KMS-11 (cell line): ENCODE data around the gene EFCAB6.

Source experiments
- H2AFZ ChIP-seq: fragments of 200-600 bp; sonication (generic); 2 replicates; pipeline ENCODE4 v1.6.1; 2016; ENCODE audit warnings: antibody characterized with exemption, mixed run types, low read depth
- H3K27ac ChIP-seq: fragments of 200-600 bp; sonication (generic); 2 replicates; pipeline ENCODE4 v1.6.1; 2016; ENCODE audit warnings: mild to moderate bottlenecking, mixed run types
- H3K27me3 ChIP-seq: fragments of 200-600 bp; sonication (generic); 2 replicates; pipeline ENCODE4 v1.6.1; 2017; ENCODE audit warnings: mild to moderate bottlenecking, low read depth, mixed run types, moderate library complexity; ENCODE audit not compliant: insufficient read depth
- H3K36me3 ChIP-seq: fragments of 200-600 bp; sonication (generic); 2 replicates; pipeline ENCODE4 v1.6.1; 2017; ENCODE audit warnings: mild to moderate bottlenecking, mixed run types; ENCODE audit not compliant: insufficient read depth
- H3K4me1 ChIP-seq: fragments of 200-600 bp; sonication (generic); 2 replicates; pipeline ENCODE4 v1.6.1; 2016; ENCODE audit warnings: mild to moderate bottlenecking, low read depth, mixed run types; ENCODE audit not compliant: poor library complexity, severe bottlenecking
- H3K4me2 ChIP-seq: fragments of 200-600 bp; sonication (generic); 2 replicates; pipeline ENCODE4 v1.7.0; 2016; ENCODE audit warnings: mild to moderate bottlenecking, mixed run types
- H3K4me3 ChIP-seq: fragments of 200-600 bp; sonication (generic); IDR thresholded peaks from 2 replicates; pipeline ENCODE4 v1.6.1; 2017; ENCODE audit warnings: low read depth, low read length, mixed read lengths; ENCODE audit not compliant: insufficient read depth
- H3K79me2 ChIP-seq: fragments of 200-600 bp; sonication (generic); 2 replicates; pipeline ENCODE4 v1.6.1; 2016; ENCODE audit warnings: low read depth, mixed run types; ENCODE audit not compliant: insufficient read depth
- H3K9ac ChIP-seq: fragments of 200-600 bp; sonication (generic); 2 replicates; pipeline ENCODE4 v1.6.1; 2016; ENCODE audit warnings: mild to moderate bottlenecking, mixed run types
- H4K20me1 ChIP-seq: fragments of 200-600 bp; sonication (generic); 2 replicates; pipeline ENCODE4 v1.6.1; 2016; ENCODE audit warnings: mild to moderate bottlenecking, mixed run types; ENCODE audit not compliant: insufficient read depth
- TF ChIP-seq, protein P1 (sequence below): fragments of 200-600 bp; sonication (generic); conservative IDR thresholded peaks from 2 replicates; pipeline ENCODE4 v1.6.1; 2017; ENCODE audit warnings: low read depth, mild to moderate bottlenecking, antibody characterized with exemption, low read length, moderate library complexity, mixed read lengths

The EFCAB6 gene

DNA sequence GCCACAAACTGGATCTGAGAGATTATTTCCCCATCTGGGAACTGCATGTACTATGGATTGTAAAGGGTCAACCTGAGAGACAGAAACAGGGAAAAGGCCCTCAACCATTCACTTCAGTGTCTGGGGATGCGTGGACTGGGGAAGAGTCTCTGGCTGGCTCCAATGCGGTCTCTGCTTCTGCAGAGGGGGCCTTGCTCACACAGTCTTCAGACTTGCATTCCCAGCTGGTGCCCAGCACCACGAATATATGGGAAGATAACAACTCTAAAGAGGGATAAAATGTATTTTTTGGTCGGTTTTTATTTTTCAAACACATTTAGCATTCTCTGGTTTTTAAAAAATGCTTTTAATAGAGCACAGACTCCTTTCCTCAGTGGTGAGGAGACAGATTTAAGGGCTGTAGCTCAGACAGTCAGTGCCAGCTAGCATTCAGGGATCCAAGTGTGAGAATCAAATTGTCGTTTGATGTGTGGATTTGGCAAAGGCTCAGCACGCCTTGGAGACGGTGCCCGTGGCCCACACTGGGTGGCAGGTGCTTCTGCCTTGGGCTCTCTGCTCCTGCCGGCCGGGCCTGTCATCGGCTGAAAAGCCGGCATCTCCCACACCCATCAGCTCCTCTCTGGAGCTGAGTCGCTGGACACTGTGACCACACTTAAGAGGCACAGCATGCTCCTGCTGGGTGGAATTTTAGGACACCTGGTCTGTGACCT is 8.0 kb upstream of the EFCAB6 start:
- Histone ChIP-seq H4K20me1 (no peaks in the 10 kb centered on the region), H3K4me2 (no peak overlapping the region), H3K79me2 (no peaks in the 10 kb centered on the region), H3K27me3 (peaks cover 40% of the 10 kb centered on the region; the same call in 1 of the 2 replicates), H3K36me3 (no peaks in the 10 kb centered on the region), H3K4me3 (no peak overlapping the region), H3K27ac (no peak overlapping the region), H3K9ac (no peak overlapping the region), H3K4me1 (no peaks in the 10 kb centered on the region), H2AFZ (no peak overlapping the region)
- TF ChIP-seq, protein P1, sequence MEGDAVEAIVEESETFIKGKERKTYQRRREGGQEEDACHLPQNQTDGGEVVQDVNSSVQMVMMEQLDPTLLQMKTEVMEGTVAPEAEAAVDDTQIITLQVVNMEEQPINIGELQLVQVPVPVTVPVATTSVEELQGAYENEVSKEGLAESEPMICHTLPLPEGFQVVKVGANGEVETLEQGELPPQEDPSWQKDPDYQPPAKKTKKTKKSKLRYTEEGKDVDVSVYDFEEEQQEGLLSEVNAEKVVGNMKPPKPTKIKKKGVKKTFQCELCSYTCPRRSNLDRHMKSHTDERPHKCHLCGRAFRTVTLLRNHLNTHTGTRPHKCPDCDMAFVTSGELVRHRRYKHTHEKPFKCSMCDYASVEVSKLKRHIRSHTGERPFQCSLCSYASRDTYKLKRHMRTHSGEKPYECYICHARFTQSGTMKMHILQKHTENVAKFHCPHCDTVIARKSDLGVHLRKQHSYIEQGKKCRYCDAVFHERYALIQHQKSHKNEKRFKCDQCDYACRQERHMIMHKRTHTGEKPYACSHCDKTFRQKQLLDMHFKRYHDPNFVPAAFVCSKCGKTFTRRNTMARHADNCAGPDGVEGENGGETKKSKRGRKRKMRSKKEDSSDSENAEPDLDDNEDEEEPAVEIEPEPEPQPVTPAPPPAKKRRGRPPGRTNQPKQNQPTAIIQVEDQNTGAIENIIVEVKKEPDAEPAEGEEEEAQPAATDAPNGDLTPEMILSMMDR, result no peak

DNA sequence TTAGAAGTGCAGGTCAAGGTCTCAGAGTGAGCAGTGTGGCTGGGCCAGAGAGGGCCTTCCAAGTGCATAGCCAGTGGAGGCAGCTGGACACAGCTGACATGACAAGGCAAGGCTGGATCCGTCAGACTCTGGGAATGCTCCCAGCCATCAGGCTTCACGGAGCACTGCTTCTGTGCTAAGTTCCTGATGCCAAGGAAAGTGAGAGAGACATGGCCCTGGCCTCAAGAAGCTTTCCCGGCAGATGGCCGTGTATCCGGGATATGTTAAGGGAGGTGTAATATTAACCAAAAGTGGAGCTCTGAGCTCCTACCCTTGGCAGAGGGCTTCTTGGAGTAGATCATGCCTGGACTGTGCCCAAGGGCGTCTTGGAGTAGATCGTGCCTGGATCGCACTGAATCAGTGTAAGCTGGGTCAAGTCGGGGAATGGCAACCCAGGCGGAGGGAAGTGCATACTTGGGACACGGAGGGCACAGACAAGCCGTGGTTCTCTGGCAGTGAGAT is 7.4 kb upstream of the EFCAB6 start:
- H4K20me1 ChIP-seq, result no peaks in the 10 kb centered on the region
- no peaks in the 10 kb centered on the region for H3K79me2 ChIP-seq
- TF ChIP-seq, protein P1, result no peak
- no peaks in the 10 kb centered on the region for H3K36me3 ChIP-seq
- peaks cover 35% of the 10 kb centered on the region; the same call in 1 of the 2 replicates for H3K27me3 ChIP-seq
- H3K4me1 ChIP-seq, result no peaks in the 10 kb centered on the region
- H3K9ac ChIP-seq, result no peak overlapping the region
- no peak overlapping the region for H3K27ac ChIP-seq
- no peak overlapping the region for H3K4me3 ChIP-seq
- no peak overlapping the region for H2AFZ ChIP-seq
- H3K4me2 ChIP-seq, result no peak overlapping the region

- H3K4me2 ChIP-seq, result no peak overlapping the region
- no peak overlapping the region for H2AFZ ChIP-seq
- no peaks in the 10 kb centered on the region for H3K79me2 ChIP-seq
- no peak overlapping the region for H3K27ac ChIP-seq
- no peak overlapping the region for H3K9ac ChIP-seq
- TF ChIP-seq, protein P1, result no peak
- no peaks in the 10 kb centered on the region for H3K36me3 ChIP-seq
- H3K4me3 ChIP-seq, result no peak overlapping the region
- H4K20me1 ChIP-seq, result no peaks in the 10 kb centered on the region
- H3K27me3 ChIP-seq, result peaks cover 30% of the 10 kb centered on the region; the same call in 1 of the 2 replicates
- no peaks in the 10 kb centered on the region for H3K4me1 ChIP-seq
Measured at GRCh38 chr22:43818981-43819380, 6.9 kb upstream of the EFCAB6 start.

DNA sequence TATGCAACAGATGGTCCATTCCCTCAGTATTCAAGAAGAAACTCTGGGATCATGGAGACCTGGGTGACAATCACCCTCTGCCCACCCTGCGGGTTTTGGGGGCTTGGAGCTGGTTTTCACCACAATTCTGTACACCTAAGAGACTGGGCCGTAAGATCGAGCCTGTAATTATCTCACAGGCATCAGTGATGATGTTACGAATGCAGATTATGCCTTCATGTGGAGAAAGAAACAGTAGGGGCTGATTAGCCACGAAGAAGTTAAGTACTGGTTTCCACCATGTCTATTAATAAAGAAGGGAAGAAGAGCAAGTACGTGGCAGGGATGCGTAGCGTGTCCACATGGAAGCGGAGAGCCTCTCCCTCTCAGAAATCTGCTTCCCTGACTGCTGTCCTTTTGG is 5.3 kb upstream of the EFCAB6 start:
- peaks cover 22% of the 10 kb centered on the region; the same call in 1 of the 2 replicates for H3K27me3 ChIP-seq
- H3K4me3 ChIP-seq, result no peak overlapping the region
- H3K4me1 ChIP-seq, result peaks cover 3% of the 10 kb centered on the region
- H3K27ac ChIP-seq, result no peak overlapping the region
- no peak overlapping the region for H2AFZ ChIP-seq
- no peaks in the 10 kb centered on the region for H3K36me3 ChIP-seq
- H4K20me1 ChIP-seq, result no peaks in the 10 kb centered on the region
- no peaks in the 10 kb centered on the region for H3K79me2 ChIP-seq
- H3K4me2 ChIP-seq, result no peak overlapping the region
- H3K9ac ChIP-seq, result no peak overlapping the region
- TF ChIP-seq, protein P1, result no peak
